ENCODE results near the gene SPG11. TPM values are rescaled to one million over a fixed set of nuclear protein-coding genes. Genes with fewer than 3 reads are reported as not detected.
A peak's percentile ranks its signal among the peaks of the same experiment; 100 is the strongest.

SPG11 gene
- total and polyA plus RNA-seq, 2 experiments from 2014 or later, result 23.3 to 42.2 TPM

GRCh38 chr15:44661576-44661975, 1.9 kb downstream of the SPG11 start:
- Histone ChIP-seq H3K36me3 (ENCODE audit: insufficient read depth) (no peaks in the 10 kb centered on the region), H3K4me1 (ENCODE audit: insufficient read depth) (peaks cover 5% of the 10 kb centered on the region; the same call in 1 of the 2 replicates), H3K4me3 (peak overlapping the region; percentile 95; the same call in 1 of the 2 replicates), H4K20me1 (replicated peaks; ENCODE audit: insufficient read depth) (no peaks in the 10 kb centered on the region), H3K79me2 (replicated peaks; ENCODE audit: insufficient read depth) (peaks cover 10% of the 10 kb centered on the region; the same call in 1 of the 2 replicates), H3F3A (replicated peaks; ENCODE audit: low read depth) (no peaks in the 10 kb centered on the region; the same call in 1 of the 2 replicates), H3K4me2 (no peak overlapping the region; the same call in 1 of the 2 replicates), H3K9me2 (ENCODE audit: insufficient read depth) (no peaks in the 10 kb centered on the region), H3K27me3 (ENCODE audit: insufficient read depth) (no peaks in the 10 kb centered on the region), H3K27ac (ENCODE audit: low read depth) (no peak overlapping the region), H2AFZ (no peak overlapping the region)
- Mint-ChIP-seq H3K4me1 (peaks cover 10% of the 10 kb centered on the region), H3K36me3 (ENCODE audit: low read depth) (peaks cover 13% of the 10 kb centered on the region), H3K27ac (no peak overlapping the region), H3K27me3 (ENCODE audit: insufficient read depth, low read depth, poor library complexity) (peaks cover 4% of the 10 kb centered on the region), H3K9me3 (no peaks in the 10 kb centered on the region), H3K4me3 (peak overlapping the region; percentile 15; the same call in 1 of the 3 replicates)
- DNase-seq (ENCODE audit: low spot score) (no peak), ATAC-seq (no peak)
- TF ChIP-seq ETS1 (IDR thresholded peaks at IDR 0.05) (no peak), REST (IDR thresholded peaks at IDR 0.05; ENCODE audit: unreplicated experiment) (no peak), NANOG (IDR thresholded peaks at IDR 0.05; ENCODE audit: borderline replicate concordance) (no peak), ZNF331 (CRISPR knock-in tag; IDR thresholded peaks at IDR 0.05; ENCODE audit: low read depth) (no peak), EZH2phosphoT487 (IDR thresholded peaks at IDR 0.05; ENCODE audit: unreplicated experiment) (no peak), CREB1 (CRISPR knock-in tag; IDR thresholded peaks at IDR 0.05; ENCODE audit: low read depth) (no peak)

GRCh38 chr15:44659056-44659455, 4.4 kb downstream of the SPG11 start:
- Mint-ChIP-seq H3K4me3 (no peak overlapping the region), H3K27me3 (ENCODE audit: insufficient read depth, low read depth, poor library complexity) (peaks cover 5% of the 10 kb centered on the region), H3K27ac (no peak overlapping the region), H3K4me1 (peaks cover 6% of the 10 kb centered on the region; the same call in 2 of the 3 replicates), H3K9me3 (no peaks in the 10 kb centered on the region), H3K36me3 (ENCODE audit: low read depth) (peaks cover 21% of the 10 kb centered on the region)
- DNase-seq (ENCODE audit: low spot score) (no peak), ATAC-seq (no peak)
- Histone ChIP-seq H4K20me1 (replicated peaks; ENCODE audit: insufficient read depth) (no peaks in the 10 kb centered on the region), H3K27ac (ENCODE audit: low read depth) (no peak overlapping the region), H3K4me1 (ENCODE audit: insufficient read depth) (peaks cover 5% of the 10 kb centered on the region; the same call in 1 of the 2 replicates), H3K36me3 (ENCODE audit: insufficient read depth) (no peaks in the 10 kb centered on the region; the same call in 1 of the 2 replicates), H3K79me2 (replicated peaks; ENCODE audit: insufficient read depth) (peaks cover 10% of the 10 kb centered on the region; the same call in 1 of the 2 replicates), H3K4me2 (no peak overlapping the region), H3K27me3 (ENCODE audit: insufficient read depth) (no peaks in the 10 kb centered on the region), H3F3A (replicated peaks; ENCODE audit: low read depth) (no peaks in the 10 kb centered on the region; the same call in 1 of the 2 replicates), H2AFZ (no peak overlapping the region), H3K9me2 (ENCODE audit: insufficient read depth) (no peaks in the 10 kb centered on the region), H3K4me3 (no peak overlapping the region)
- no peak for TF ChIP-seq CREB1 (CRISPR knock-in tag; IDR thresholded peaks at IDR 0.05; ENCODE audit: low read depth)
- no peak for TF ChIP-seq REST (IDR thresholded peaks at IDR 0.05; ENCODE audit: unreplicated experiment)
- no peak for TF ChIP-seq STAT1 (IDR thresholded peaks at IDR 0.05; ENCODE audit: unreplicated experiment)
- no peak for TF ChIP-seq EZH2 (IDR thresholded peaks at IDR 0.05; ENCODE audit: low read depth, unreplicated experiment)
- TF ChIP-seq NANOG (IDR thresholded peaks at IDR 0.05; ENCODE audit: borderline replicate concordance), result no peak
- TF ChIP-seq CTCF (conservative IDR thresholded peaks at IDR 0.05; ENCODE audit: low read depth in 2 of 2), result no peak
- TF ChIP-seq POLR2AphosphoS5 (IDR thresholded peaks at IDR 0.05; ENCODE audit: low read depth), result no peak
- TF ChIP-seq EZH2phosphoT487 (IDR thresholded peaks at IDR 0.05; ENCODE audit: unreplicated experiment), result no peak
- no peak for TF ChIP-seq ZNF331 (CRISPR knock-in tag; IDR thresholded peaks at IDR 0.05; ENCODE audit: low read depth)
- no peak for TF ChIP-seq ZNF114 (CRISPR knock-in tag; IDR thresholded peaks at IDR 0.05)

All from GM23338 (cell line).